Stimulated activated naive CD4-positive, alpha-beta T cell treated with Interleukin-2 at 50 U/mL for 16 hours (primary cell): ENCODE results near the gene DOLPP1.
A peak's percentile ranks its signal among the peaks of the same experiment; 100 is the strongest.

Experiments
- DNase-seq: peaks from one replicate; lab custom pipeline; 2025; lab: John Stamatoyannopoulos, UW

The DOLPP1 gene

GRCh38 chr9:129094387-129095169 lies 13.7 kb downstream of the DOLPP1 start:
- DNase-seq: no peak

DNA sequence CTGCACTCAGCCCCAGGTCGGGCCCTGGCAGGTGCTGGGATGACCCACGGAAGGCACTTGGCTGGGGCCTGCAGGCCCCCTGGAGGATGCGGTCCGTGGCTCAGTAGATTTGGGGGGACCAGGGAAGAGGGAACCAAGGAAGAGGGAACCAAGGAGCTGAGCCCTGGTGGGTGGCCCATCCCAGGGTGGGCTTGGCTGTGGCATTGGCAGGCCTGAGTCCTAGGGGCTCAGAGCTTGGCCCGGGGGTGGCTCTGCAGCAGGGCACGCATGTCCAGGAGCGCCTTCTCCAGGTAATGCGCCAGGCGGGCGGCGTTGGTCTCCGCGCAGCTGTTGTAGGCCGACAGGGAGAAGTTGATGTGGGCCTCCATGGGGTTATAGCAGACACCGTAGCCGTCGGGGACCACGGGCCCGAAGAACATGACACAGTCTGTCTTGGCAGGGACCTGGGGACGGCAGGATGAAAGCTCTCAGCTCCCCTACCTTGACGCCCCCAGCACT lies 14.3 kb downstream of the DOLPP1 start:
- no peak for DNase-seq

DNA sequence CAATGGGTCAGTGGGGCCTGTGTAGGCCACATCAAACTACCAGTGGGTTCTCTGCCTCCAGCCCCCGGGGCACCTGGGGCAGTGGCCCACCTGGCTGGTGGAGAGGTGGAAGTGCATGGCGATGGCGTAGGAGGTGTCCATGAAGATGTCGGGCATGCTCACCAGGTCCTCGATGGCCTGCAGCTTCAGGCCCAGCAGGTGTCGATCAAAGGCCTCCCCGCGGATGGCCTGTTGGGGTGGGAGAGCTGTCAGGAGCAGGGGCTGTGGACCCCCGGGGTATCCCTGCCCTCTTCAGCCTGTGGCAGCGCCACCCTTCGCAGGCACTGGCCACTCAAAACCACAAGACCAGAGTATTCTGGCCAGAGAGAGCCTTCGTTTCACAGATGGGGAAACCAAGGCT lies 15.0 kb downstream of the DOLPP1 start:
- DNase-seq: no peak

DNA sequence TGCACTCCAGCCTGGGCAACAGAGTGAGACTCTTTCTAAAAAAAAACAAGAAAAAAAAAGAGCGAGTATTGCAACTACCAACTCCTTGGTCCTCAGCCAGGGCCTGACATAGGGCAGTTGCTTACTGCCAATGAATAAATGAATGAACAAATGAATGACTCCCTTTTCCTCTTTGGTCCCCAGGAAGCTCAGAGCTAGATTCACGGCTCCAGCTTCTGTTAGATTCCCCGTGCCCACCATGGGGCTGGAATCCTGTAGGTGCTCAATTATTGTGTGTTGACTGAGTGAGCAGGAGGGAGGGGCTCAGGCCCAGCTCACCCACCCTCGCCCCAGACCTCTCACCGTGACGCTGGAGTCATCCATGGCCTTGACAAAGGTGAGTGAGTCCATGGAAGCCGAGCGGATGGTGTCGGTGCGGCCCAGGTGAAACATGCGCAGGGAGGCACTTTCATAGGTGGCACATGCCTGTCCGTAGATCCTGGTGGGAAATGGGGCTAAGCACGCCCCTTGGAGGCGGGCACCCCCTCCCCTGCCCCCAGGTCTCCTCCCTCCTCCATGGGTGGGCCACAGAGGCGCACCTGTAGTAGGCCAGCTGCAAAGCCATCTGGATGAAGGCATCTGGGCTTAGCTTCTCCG lies 16.9 kb downstream of the DOLPP1 start:
- DNase-seq: no peak

DNA sequence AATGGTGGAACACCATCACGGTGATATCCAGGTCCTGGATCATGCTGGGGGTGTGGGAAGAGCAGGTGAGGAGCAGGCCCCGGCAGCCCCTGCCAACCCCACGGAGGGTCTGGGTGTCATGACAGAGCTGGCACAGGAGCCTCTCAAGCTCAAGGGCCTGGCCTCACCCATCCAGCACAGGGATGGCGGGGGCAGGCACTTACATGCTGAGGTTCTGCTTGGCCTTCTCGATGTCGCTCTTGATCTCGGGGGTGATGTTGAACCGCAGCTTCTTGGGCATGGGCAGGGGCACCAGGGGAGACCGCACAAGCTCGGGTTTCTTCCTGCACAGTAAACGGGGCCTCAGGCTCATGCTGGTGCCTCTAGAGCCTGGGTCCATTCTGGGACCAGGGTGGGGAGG lies 17.4 kb downstream of the DOLPP1 start:
- DNase-seq: no peak

GRCh38 chr9:129100383-129101169 lies 19.7 kb downstream of the DOLPP1 start:
- no peak for DNase-seq

DNA sequence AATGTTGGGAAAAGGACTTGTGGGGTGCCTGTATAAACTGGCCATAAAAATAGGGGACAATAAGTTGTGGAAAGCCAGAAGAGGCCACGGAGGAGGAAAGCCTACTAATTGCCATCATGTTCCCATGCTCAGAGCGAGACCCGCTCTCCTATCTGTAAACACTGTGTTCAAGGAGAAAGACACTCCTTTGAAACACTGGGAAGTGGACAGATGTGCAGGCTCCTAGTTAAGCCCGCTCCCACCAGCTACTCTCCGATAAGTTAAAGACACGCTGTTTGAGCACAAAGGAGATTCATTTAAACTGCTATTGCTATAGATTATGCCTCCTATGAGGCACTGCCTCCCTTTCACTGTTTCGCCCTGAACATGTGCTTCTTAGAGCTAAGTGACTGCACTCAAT lies 20.4 kb downstream of the DOLPP1 start:
- no peak for DNase-seq

DNA sequence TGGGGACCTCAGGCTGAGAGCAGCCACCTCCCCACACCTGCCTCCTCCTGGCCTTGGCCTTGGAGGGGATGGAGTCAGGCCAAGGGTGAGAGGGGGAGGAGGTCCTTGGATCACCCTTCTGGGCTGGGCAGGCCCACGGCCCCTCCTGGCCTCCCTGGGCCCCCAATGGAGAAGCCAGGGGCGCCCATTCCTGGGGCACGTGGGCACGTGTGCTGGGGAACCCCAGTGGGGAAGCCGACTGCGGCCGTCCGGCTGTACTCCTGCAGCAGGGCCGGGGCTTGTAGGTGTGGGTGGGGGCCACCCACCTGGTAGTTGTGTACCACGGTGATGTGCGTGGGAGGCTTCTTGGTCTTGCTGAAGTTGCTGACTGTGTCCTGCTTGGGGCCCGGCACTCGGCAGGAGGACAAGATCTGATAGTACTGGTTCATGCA lies 21.2 kb downstream of the DOLPP1 start:
- no peak for DNase-seq

GRCh38 chr9:129102791-129103594 lies 22.1 kb downstream of the DOLPP1 start:
- no peak for DNase-seq

GRCh38 chr9:129103595-129103965 lies 22.7 kb downstream of the DOLPP1 start:
- no peak for DNase-seq

- no peak for DNase-seq
Observed at GRCh38 chr9:129104051-129104450, 23.1 kb downstream of the DOLPP1 start.

GRCh38 chr9:129105857-129106694 lies 25.2 kb downstream of the DOLPP1 start:
- no peak for DNase-seq

DNA sequence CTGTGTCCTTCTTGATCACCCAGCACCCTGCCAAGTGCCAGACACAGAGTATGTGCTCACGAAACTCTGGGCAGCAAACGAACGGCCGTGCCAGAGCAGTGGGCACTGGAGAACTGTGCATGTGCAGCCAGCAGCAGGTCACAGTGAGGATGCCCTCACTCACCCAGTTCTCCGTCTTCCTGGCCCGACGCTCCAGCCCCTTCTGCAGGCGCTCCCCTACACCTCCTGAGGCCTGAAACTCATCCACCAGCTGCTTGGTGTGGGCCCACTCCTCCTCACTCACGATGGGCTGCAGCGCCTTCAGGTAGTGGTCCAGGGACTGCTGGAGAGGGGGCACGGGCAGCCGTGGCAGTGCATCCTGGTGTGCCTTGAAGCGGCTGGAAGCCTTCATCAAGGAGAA lies 26.7 kb downstream of the DOLPP1 start:
- DNase-seq: no peak

GRCh38 chr9:129108083-129108804 lies 27.3 kb downstream of the DOLPP1 start:
- DNase-seq: no peak

- no peak for DNase-seq
Observed at GRCh38 chr9:129108805-129109536, 28.1 kb downstream of the DOLPP1 start.

DNA sequence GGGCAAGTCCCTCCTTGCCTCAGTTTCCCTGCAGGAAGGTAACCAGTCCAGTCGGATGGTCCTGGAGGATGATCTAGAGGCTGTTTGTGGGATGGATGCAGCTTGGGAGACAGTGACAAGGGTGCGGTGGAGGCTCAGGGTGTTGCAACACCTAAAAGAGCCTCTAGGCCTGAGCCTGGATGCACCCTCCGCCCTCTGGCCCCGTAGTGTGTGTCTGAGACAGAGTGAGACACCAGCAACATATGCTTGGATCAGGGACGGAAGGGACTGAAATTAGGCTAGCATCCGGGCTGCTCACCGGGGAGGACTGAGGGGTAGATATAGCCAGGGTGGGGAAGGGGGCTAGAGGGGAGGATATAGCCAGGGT lies 28.6 kb downstream of the DOLPP1 start:
- no peak for DNase-seq

DNA sequence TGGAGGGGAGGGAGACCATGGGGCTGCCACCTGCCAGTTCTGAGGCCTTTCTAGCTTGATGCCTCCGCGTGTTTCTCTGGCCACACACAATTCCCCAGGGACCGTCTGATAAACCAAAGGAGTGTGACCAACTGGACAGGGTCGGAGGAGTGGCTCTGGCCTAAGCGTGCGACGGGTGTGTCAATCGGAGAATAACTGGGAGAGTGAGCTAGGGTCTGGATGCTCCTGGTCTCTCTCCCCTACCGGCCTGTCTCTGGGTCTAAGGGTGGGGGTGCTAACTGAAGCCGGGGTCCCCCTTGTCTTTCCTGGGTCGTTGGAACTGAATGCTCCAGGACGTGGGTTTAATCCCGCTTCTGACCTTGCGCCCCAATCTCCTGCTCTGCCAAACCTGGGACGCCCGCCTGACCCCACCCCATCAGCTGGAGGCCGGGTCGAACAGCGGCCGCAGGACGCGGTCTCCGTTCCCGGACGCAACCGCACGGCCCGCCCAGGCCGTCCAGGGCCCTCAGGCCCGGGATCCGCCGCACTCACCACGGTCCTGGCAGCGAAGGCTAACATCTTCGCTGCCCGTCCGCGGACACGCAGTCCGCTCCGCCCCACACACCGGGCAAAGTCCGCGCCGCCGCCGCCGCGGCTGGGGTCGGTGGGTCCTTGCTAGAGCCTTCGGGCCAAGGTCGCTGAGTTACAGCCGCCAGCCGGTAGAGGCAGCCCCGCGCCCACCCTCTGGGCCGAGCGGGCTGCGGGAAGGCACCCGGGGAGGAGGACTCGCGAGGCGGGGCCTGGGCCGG lies 29.2 kb downstream of the DOLPP1 start:
- no peak for DNase-seq

DNA sequence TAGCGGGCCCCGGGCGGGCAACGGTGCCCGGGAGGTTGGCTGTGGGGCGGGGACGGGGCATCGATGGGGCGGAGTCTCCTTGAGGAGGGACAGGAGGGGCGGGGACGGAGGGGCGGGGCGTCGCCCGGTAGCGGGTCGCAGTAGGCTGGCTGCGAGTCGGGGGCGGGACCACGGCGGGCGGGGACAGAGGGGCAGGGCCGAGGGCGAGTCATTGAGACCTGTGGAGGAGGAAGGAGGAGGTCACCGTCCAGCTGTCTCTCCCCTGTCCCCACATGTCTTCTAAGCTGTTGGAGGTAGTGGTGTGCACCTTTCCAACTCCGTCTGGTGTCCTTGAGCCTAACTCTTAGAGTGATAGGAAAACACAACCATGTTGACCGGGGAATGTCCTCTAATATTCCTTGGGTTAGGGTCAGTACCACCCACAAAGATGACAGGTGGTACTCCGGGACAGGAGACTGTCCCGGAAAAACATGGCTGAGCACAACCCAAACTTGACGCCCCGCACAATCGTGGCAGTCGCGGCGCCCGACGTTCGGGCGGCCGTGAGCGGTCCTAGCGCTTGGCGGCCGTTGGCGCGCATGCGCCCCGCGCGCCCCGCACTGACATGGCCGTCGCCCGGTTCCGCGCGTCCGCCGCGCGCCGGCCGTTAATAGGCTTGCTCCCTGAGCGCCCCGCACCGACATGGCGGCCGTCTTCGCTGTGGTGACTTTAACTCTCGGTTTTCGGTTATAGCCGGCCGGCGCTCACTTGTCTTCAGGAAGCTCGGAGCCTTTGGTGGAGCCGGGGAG lies 30.0 kb downstream of the DOLPP1 start, which contains the start of the genes CRAT and PTPA:
Gene CRAT (minus strand): TSS at position 54 of the 788 bp plus-strand sequence. CDS start 284 bp downstream, outside the sequence.
Gene PTPA (plus strand): TSS at position 676 of the 788 bp plus-strand sequence. CDS start 186 bp downstream, outside the sequence.
- DNase-seq: peak; percentile 97
